Measurements from ENCODE around the gene PDE4B.
"Not testable (repeated sequence)": the region's sequence is repeated elsewhere in the genome, so short reads cannot be mapped to it uniquely, and the experiment has no call there.

PDE4B gene

DNA sequence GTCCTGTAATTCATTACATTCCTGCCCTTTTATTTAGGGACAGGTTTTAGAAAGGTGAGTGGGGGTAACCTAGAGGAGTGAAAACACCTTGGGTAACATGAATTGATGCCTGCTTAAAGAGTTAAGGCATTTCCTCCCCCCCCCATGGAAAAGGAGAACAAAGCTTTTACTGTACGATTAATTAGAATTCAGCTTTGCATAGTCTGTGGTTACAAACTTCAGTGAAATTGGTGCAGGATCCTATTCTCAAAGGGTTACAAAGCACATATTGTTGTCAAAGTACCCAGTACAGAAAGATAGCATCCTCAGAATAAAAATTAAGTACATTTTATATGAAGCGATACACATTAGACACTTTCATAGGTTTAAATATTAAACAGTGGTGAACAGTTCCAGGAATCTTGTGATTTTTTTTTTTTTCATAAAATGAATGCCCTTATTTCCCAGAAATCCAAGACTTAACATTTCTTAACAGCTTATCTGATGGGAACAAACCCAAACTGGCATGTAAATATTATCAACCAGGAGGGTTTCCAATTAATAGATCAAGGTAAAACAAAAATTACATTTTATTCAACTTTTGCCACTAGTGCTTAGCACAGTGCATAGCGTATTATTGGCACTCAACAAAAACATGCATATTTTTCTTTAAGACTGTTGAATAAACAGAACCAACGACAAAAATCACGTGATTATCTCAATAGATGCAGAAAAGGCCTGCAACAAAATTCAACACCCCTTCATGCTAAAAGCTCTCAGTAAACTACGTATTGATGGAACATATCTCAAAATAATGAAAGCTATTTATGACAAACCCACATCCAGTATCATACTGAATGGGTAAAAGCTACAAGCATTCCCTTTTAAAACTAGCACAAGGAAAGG is 172.7 kb downstream of the PDE4B start:
- DNase-seq (ENCODE audit: low spot score) = no peak
- in situ Hi-C loops (cut with MboI; ENCODE audit: low sequenced_read_pairs, unreplicated experiment) = loop anchor here (10.0 kb wide), 1 partner anchor 489 kb away; no protein-coding TSS in a partner anchor
- TF ChIP-seq CTCF (IDR thresholded peaks at IDR 0.05; ENCODE audit: borderline replicate concordance, control extremely low read depth, extremely low read depth, insufficient read depth, missing control alignments) = no peak

GRCh38 chr1:65967492-65967891 is 174.8 kb downstream of the PDE4B start:
- in situ Hi-C loops (cut with MboI; ENCODE audit: low sequenced_read_pairs, unreplicated experiment) = loop anchor here (10.0 kb wide), 1 partner anchor 487 kb away; no protein-coding TSS in a partner anchor
- DNase-seq (ENCODE audit: low spot score) = not testable (repeated sequence)

DNA sequence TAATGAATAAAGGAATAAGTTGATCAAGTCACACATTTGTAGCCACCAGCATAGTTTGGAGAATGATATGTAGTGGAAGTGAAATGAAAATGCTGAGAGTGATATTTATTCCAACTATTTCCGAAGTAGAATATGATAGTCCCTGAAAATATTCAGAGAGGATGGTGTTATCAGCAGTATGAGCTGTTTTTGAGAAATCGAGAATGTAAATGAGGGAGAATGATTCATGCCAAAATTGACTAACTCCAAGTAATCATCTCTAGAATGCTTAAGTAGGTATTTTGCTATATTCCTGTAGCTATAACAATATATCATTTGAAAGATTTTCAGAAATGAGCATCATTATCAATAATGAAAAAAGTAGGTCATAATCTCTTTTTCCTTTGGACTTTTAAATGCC is 178.9 kb downstream of the PDE4B start:
- no peak for TF ChIP-seq CTCF (IDR thresholded peaks at IDR 0.05; ENCODE audit: borderline replicate concordance, control extremely low read depth, extremely low read depth, insufficient read depth, missing control alignments)
- in situ Hi-C loops (cut with MboI; ENCODE audit: low sequenced_read_pairs, unreplicated experiment) = no loop called here
- no peak for DNase-seq (ENCODE audit: low spot score)

- TF ChIP-seq CTCF (IDR thresholded peaks at IDR 0.05; ENCODE audit: borderline replicate concordance, control extremely low read depth, extremely low read depth, insufficient read depth, missing control alignments) = no peak
- DNase-seq (ENCODE audit: low spot score) = no peak
- in situ Hi-C loops (cut with MboI; ENCODE audit: low sequenced_read_pairs, unreplicated experiment) = no loop called here
These were observed 183.0 kb downstream of the PDE4B start for GRCh38 chr1:65975708-65976107.

DNA sequence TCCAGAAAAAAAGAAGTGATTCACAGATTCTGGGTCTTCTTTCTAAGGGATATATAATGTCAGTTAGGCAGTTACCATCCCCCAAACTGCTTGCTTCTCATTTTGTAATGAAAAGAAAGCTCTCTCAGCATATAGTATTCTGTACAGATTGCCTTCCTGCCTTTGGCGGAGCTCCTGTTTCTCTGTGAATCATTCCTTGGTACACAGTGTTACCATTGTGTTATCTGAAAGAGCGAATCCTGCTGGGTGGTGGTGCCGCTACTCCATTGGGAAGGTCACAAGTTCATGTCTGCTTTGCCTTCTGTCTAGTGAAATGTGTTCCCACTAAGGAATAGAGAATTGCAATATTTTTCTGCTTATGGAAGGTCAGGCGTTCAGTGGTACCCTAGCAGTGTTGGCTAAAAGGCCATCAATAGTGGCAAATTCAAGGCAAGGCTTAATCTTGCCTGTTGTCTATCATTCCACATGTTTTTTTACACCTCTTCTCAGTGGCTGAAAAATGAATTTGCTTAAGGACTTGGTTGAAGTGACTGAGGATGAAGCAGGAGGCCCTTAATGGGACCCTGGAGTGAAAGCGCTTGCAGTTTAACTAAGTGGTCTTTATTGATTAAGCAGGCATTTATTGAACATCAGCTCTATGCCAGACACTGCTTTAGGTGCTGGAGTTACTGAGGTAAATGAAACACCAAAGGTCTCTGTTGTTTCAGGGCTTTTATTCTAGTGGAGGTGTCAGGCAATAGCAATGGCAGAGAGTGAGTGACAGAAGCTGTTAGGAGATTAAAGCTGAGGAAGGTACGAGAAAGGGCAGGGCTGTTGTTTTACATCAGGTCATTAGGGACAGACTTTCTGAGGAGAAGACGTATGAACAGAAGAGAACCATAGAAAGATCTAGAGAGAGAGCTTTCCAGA is 186.7 kb downstream of the PDE4B start:
- no peak for DNase-seq (ENCODE audit: low spot score)
- in situ Hi-C loops (cut with MboI; ENCODE audit: low sequenced_read_pairs, unreplicated experiment) = no loop called here
- no peak for TF ChIP-seq CTCF (IDR thresholded peaks at IDR 0.05; ENCODE audit: borderline replicate concordance, control extremely low read depth, extremely low read depth, insufficient read depth, missing control alignments)

- no peak for TF ChIP-seq CTCF (IDR thresholded peaks at IDR 0.05; ENCODE audit: borderline replicate concordance, control extremely low read depth, extremely low read depth, insufficient read depth, missing control alignments)
- in situ Hi-C loops (cut with MboI; ENCODE audit: low sequenced_read_pairs, unreplicated experiment) = no loop called here
- DNase-seq (ENCODE audit: low spot score) = no peak
These were observed 187.5 kb downstream of the PDE4B start for GRCh38 chr1:65980237-65980636.

Data from GM13976 (cell line).